Erythroblast (primary cell): ENCODE data around the gene DTD2.

Experiments
- DNase-seq, 2 experiments: peaks; one replicate each; lab custom pipeline; 2025; lab: John Stamatoyannopoulos, UW
- GATA1 ChIP-seq: IDR thresholded peaks from 2 replicates; pipeline ENCODE4 v1.6.1; 2011; ENCODE audit warnings: low read depth, mild to moderate bottlenecking, control low read depth, low read length, moderate library complexity
- POLR2A ChIP-seq: IDR thresholded peaks from 2 replicates; pipeline ENCODE4 v1.6.1; 2011; ENCODE audit warnings: mild to moderate bottlenecking, low read length

The DTD2 gene

GRCh38 chr14:31405599-31406232 lies 51.6 kb downstream of the DTD2 start:
- TF ChIP-seq POLR2A, result no peak
- TF ChIP-seq GATA1, result no peak
- DNase-seq, result peak; percentile 12 to 45

DNA sequence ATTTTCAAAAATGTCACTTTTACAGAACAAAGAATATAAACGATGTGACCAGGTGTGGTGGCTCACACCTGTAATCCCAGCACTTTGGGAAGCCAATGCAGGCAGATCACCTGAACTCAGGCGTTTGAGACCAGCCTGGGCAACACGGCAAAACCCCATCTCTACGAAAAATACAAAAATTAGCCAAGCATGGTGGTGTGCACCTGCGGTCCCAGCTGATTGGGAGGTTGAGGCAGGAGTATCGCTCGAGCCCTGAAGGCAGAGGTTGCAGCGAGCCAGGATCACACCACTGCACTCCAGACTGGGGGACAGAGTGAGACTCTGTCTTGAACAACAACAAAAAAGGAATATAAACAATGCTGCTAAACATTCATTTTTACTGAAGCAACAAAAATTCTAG lies 52.2 kb downstream of the DTD2 start:
- no peak for DNase-seq
- TF ChIP-seq POLR2A (no peak), GATA1 (no peak)

GRCh38 chr14:31403707-31404106 lies 53.6 kb downstream of the DTD2 start:
- TF ChIP-seq GATA1 (no peak), POLR2A (no peak)
- no peak for DNase-seq

DNA sequence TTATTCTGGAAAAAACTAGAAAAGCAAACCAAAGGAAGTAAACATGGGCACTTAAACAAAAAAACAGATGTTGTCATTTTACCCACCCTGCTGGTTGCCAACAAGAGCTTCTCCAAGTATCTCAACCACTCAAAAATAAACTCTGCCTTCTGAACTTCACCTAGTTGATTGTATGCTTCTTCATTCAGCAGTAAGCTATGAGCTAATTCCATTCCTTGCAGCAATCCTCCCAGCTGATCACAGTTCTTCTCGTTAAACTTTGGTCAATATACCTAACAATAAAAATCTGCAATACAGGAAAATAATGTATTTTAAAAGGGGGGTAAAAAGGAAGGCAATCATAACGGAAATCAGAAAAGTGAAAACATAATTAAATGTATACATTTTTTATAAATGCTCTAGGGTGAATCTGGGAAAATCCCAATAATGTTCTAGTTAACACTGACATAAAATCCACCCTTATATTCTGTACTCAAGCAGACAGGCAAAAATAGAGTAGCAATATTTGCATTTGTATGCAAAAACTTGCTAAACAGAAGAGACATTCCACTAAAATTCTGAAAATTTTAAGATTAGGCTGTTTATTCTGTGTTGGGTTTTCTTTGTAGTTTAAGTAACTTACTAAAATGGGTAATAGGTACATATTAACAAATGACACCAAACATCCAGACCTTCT lies 54.4 kb downstream of the DTD2 start:
- no peak for DNase-seq
- TF ChIP-seq GATA1, result no peak
- TF ChIP-seq POLR2A, result no peak

DNA sequence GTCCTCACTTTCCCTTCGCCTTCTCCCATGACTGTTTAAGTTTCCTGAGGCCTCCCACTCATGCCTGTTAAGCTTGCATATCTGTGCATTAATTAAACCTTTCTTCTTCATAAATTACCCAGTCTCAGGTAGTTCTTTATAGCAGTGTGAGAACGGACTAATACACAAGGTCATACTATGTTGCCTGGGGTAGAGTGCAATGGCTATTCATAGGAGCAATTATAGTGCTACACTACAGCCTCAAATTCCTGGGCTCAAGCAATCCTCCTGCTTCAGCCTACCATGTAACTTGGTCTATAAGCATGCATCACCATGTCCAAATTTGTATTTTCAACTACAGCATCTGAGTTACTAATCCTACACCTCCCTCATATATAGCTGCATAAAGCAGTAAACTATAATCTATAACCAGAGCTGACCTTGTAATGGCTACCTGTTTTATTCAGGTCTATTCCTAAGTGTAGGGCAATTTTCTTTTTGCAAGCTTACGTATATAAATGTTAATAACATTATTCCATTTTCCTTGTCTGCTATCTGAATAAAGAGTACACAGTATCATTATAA lies 55.9 kb downstream of the DTD2 start:
- no peak for DNase-seq
- no peak for TF ChIP-seq GATA1
- no peak for TF ChIP-seq POLR2A

- TF ChIP-seq POLR2A, result no peak
- no peak for TF ChIP-seq GATA1
- no peak for DNase-seq
Observed at GRCh38 chr14:31400031-31400638, 57.2 kb downstream of the DTD2 start.
